Bronchial epithelial cell (primary cell): ENCODE data around the gene ACOT12. TPM values are rescaled to one million over a fixed set of nuclear protein-coding genes. Genes with fewer than 3 reads are reported as not detected.
"Not testable (repeated sequence)": the region's sequence is repeated elsewhere in the genome, so short reads cannot be mapped to it uniquely, and the experiment has no call there.

Source experiments
- DNase-seq: peaks from one replicate; pipeline ENCODE4 v3.0.0-alpha.2; 2010; ENCODE audit warnings: low read depth
- FAIRE-seq: peaks from 2 replicates; lab custom pipeline; 2011; peaks lifted over from hg19 to GRCh38; lab: Jason Lieb, UNC
- H3K27me3 ChIP-seq: 2 replicates; pipeline ENCODE4 v1.5.1; 2011; ENCODE audit warnings: low read length; ENCODE audit not compliant: control insufficient read depth, insufficient read depth
- H3K36me3 ChIP-seq: 2 replicates; pipeline ENCODE4 v1.5.1; 2011; ENCODE audit warnings: low read length; ENCODE audit not compliant: control insufficient read depth, insufficient read depth
- H3K4me3 ChIP-seq: 2 replicates; pipeline ENCODE4 v1.5.1; 2011; ENCODE audit warnings: mild to moderate bottlenecking, low read depth, low read length, control low read depth
- CTCF ChIP-seq: IDR thresholded peaks from 2 replicates; pipeline ENCODE4 v1.5.1; 2011; ENCODE audit warnings: mild to moderate bottlenecking, moderate library complexity, low read length, control low read depth, inconsistent platforms; ENCODE audit not compliant: insufficient read depth, severe bottlenecking
- total RNA-seq: library from RNA; depleted of rRNA; stranded (reverse); fragments of >200 nt; gene quantifications from 2 replicates; pipeline ENCODE4 v1.2.1, GENCODE V29; 2014

Gene ACOT12
- total RNA-seq, 1 donor from 2014 or later, result not detected

DNA sequence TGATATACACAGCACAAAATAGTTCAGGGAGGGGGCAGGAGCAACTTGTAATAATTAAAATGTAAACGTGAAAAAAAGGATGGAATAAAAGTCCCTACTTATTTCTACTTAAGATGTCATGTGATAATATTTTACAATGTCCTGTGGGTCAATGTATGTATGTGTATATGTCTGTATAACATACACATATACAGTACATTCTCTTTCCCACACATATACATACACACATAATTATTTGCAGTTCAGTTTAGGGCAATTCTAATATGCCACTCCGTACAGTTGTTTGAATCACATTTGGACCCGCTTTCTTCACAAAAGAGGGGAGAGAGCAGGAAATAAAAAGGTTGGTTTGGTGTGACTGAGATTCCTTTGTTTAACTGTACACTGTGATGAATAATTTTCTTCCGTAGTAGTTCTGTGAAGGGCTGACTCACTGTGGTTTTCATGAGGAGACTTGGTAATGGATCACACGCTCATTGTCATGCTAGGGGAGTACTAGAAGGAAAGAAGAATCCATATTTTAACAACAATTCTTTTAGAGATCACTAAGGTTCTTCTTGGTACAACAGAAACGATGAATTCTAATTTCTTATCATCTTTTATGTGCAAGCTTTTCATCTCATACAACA lies 26.2 kb upstream of the ACOT12 start:
- DNase-seq (peak; percentile 95), FAIRE-seq (no peak)

GRCh38 chr5:81418606-81419005 lies 24.7 kb upstream of the ACOT12 start:
- TF ChIP-seq CTCF, result no peak
- Histone ChIP-seq H3K36me3 (no peaks in the 10 kb centered on the region), H3K4me3 (no peak overlapping the region), H3K27me3 (no peaks in the 10 kb centered on the region)
- DNase-seq (no peak), FAIRE-seq (no peak)

More for the DNA sequence above, 26.2 kb upstream of the ACOT12 start:
- H3K27me3 ChIP-seq, result no peaks in the 10 kb centered on the region
- TF ChIP-seq CTCF, result no peak
- H3K4me3 ChIP-seq, result no peak overlapping the region
- H3K36me3 ChIP-seq, result no peaks in the 10 kb centered on the region

- DNase-seq (peak; percentile 81), FAIRE-seq (no peak)
- no peaks in the 10 kb centered on the region for H3K36me3 ChIP-seq
- no peak for TF ChIP-seq CTCF
- H3K4me3 ChIP-seq, result no peak overlapping the region
- H3K27me3 ChIP-seq, result no peaks in the 10 kb centered on the region
These were observed 23.1 kb upstream of the ACOT12 start for GRCh38 chr5:81417052-81417451.

DNA sequence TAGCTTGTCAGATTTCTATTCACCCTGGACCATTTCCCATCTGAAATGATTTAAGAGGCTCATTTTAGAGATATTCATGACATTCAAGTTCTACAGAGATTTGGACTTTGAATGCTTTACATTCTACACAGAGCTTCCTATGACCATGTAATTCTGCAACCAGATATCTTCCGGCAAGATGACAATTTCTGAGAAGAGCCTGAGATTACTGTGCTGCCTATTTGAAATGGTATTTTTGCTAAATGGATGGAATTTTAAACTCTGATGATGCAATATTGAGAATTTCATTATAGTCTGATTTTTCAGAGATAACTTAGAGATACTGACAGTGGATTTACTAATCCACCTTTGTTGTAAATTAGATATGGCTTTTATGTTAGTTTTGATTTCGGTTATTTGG lies 16.0 kb upstream of the ACOT12 start:
- Histone ChIP-seq H3K36me3 (no peaks in the 10 kb centered on the region), H3K27me3 (no peaks in the 10 kb centered on the region), H3K4me3 (no peak overlapping the region)
- DNase-seq, result no peak
- no peak for TF ChIP-seq CTCF
- FAIRE-seq, result no peak

DNA sequence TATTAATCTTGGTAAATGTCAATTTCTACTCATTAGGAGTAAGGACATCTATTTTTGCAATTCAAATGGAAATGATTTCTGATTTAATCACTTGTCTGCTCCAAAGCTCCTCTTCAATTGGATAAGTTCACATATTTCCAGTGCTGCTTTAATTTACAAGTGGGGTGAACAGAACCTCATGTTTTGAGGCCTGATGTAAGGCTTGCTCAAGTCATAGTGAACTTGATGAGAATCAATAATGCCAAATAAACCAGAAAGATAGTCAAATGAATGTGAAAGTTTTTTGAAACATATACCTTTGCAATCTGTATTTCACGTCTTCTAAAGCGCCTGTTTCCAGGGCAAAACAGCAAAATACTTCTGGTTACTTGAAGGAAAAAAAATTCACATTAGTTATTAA lies 15.4 kb upstream of the ACOT12 start:
- Histone ChIP-seq H3K27me3 (no peaks in the 10 kb centered on the region), H3K36me3 (no peaks in the 10 kb centered on the region), H3K4me3 (no peak overlapping the region)
- FAIRE-seq (no peak), DNase-seq (no peak)
- TF ChIP-seq CTCF, result no peak

DNA sequence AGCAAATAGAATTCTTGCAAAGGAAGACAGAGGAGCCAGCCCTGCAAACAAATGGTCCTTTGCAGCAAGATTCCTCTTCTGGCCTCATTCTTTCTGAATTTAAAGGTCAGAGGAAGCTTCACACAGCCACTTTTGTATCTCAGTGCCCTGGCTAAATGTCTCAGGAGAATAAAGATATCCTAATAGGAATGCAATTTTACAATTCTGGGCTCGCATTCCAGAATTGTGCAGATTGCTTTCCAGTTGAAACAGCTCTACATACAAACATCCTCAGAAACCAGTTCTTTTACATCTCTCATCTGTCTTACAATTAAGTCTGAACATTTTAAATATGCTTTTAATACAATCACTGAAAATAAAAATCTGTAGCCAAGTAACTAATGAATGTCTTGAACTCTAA lies 14.6 kb upstream of the ACOT12 start:
- Histone ChIP-seq H3K36me3 (no peaks in the 10 kb centered on the region), H3K4me3 (no peak overlapping the region), H3K27me3 (no peaks in the 10 kb centered on the region)
- TF ChIP-seq CTCF, result no peak
- no peak for FAIRE-seq
- DNase-seq, result no peak

DNA sequence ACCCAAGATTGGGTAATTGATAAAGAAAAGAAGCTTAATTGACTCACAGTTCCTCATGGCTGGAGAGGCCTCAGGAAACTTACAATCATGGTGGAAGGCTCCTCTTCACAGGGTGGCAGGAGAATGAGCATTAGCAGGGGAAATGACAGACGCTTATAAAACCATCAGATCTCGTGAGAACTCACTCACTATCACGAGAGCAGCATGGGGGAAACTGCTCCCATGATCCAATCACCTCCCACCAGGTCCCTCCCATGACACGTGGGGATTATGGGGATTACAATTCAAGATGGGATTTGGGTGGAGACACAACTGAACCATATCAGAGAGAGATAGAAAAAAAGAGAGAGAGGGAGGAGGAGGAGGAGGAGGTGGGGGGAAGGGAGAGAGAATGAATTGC lies 13.9 kb upstream of the ACOT12 start:
- FAIRE-seq, H3K4me3 ChIP-seq, H3K27me3 ChIP-seq, H3K36me3 ChIP-seq, DNase-seq: not testable (repeated sequence)
